H1 (cell line): ENCODE data around the gene DCTN3. TPM values are rescaled to one million over a fixed set of nuclear protein-coding genes. Genes with fewer than 3 reads are reported as not detected.

Source experiments
- CTCF ChIA-PET: fragments of 300-600 bp; sonication (Branson Sonifier 250); formaldehyde crosslinking; loops from one replicate; lab custom pipeline; 2021; ENCODE audit not compliant: partially characterized antibody; lab: Charles Lee
- POLR2A ChIA-PET: fragments of 300-600 bp; sonication (Branson Sonifier 250); formaldehyde crosslinking; loops from one replicate; lab custom pipeline; 2021; ENCODE audit warnings: inconsistent platforms; ENCODE audit not compliant: partially characterized antibody; lab: Charles Lee
- DNase-seq, 2 experiments: peaks; one replicate each; pipeline versions ENCODE4 v3.0.0 to v3.0.0-alpha.2; 2010 to 2022; ENCODE audit warnings: low spot score in 2 of 2, low read depth in 1 of 2, mixed read lengths in 1 of 2
- FAIRE-seq: peaks from 2 replicates; lab custom pipeline; 2011; peaks lifted over from hg19 to GRCh38; lab: Jason Lieb, UNC
- H2AFZ ChIP-seq: 2 replicates; pipeline ENCODE4 v1.8.1; 2012; ENCODE audit warnings: low read length, inconsistent platforms
- H2AK5ac ChIP-seq: 2 replicates; pipeline ENCODE4 v1.6.1; 2013; ENCODE audit warnings: low read depth, low read length
- H2BK120ac ChIP-seq: replicated peaks from 2 replicates; pipeline ENCODE3; 2013; ENCODE audit warnings: low read depth, low read length, inconsistent platforms
- H2BK12ac ChIP-seq: 2 replicates; pipeline ENCODE4 v1.6.1; 2013; ENCODE audit warnings: low read depth, low read length
- H2BK15ac ChIP-seq: 2 replicates; pipeline ENCODE4 v1.6.1; 2013; ENCODE audit warnings: low read length
- H2BK20ac ChIP-seq: 2 replicates; pipeline ENCODE4 v1.6.1; 2013; ENCODE audit warnings: low read length
- H2BK5ac ChIP-seq: 2 replicates; pipeline ENCODE4 v1.6.1; 2013; ENCODE audit warnings: low read depth, low read length
- H3K14ac ChIP-seq: 2 replicates; pipeline ENCODE4 v1.6.1; 2013; ENCODE audit warnings: inconsistent platforms; ENCODE audit not compliant: insufficient read length
- H3K18ac ChIP-seq: 2 replicates; pipeline ENCODE4 v1.6.1; 2013; ENCODE audit warnings: low read length; ENCODE audit errors: extremely low read depth
- H3K23ac ChIP-seq: 2 replicates; pipeline ENCODE4 v1.6.1; 2013; ENCODE audit warnings: inconsistent platforms; ENCODE audit not compliant: insufficient read length
- H3K23me2 ChIP-seq: 2 replicates; pipeline ENCODE4 v1.6.1; 2013; ENCODE audit warnings: low read depth, low read length
- H3K27ac ChIP-seq: 2 replicates; pipeline ENCODE4 v1.6.1; 2011; ENCODE audit warnings: low read depth, low read length, inconsistent platforms
- H3K27me3 ChIP-seq, 4 experiments: replicated peaks in 1 of 4; 1 replicate in 1 of 4; 2 replicates in 3 of 4; pipeline versions ENCODE4 v1.6.1 to v1.8.1; 2011 to 2013; ENCODE audit warnings: low read length in 3 of 4, mild to moderate bottlenecking in 3 of 4, inconsistent platforms in 2 of 4, mixed read lengths in 2 of 4, moderate library complexity in 1 of 4; ENCODE audit not compliant: control insufficient read depth in 3 of 4, insufficient read depth in 3 of 4; ENCODE audit errors: extremely low read depth in 1 of 4
- H3K36me3 ChIP-seq, 4 experiments: 2 replicates each; pipeline versions ENCODE4 v1.6.1 to v1.8.1; 2011 to 2013; ENCODE audit warnings: mild to moderate bottlenecking in 4 of 4, low read length in 3 of 4, moderate library complexity in 2 of 4, control low read depth in 1 of 4, inconsistent platforms in 1 of 4; ENCODE audit not compliant: insufficient read depth in 4 of 4, control insufficient read depth in 2 of 4
- H3K4ac ChIP-seq: replicated peaks from 2 replicates; pipeline ENCODE3; 2013; ENCODE audit warnings: low read length, low read depth, mixed read lengths, inconsistent platforms; ENCODE audit not compliant: insufficient read length
- H3K4me1 ChIP-seq, 4 experiments: replicated peaks in 1 of 4; 1 replicate in 1 of 4; 2 replicates in 3 of 4; pipeline versions ENCODE4 v1.6.1 to v1.8.1; 2011 to 2013; ENCODE audit warnings: low read length in 3 of 4, inconsistent platforms in 2 of 4, mixed read lengths in 1 of 4; ENCODE audit not compliant: insufficient read depth in 4 of 4, control insufficient read depth in 3 of 4
- H3K4me2 ChIP-seq, 2 experiments: 2 replicates each; pipeline versions ENCODE4 v1.6.1 to v1.8.1; 2011 to 2013; ENCODE audit warnings: low read depth in 2 of 2, low read length in 2 of 2, control low read depth in 1 of 2, inconsistent platforms in 1 of 2, mild to moderate bottlenecking in 1 of 2; ENCODE audit not compliant: insufficient read depth in 1 of 2
- H3K4me3 ChIP-seq, 4 experiments: fragments of 200-600, 300-600 bp in 1 of 4; sonication (generic), shearing (Covaris generic), sonication (Bioruptor Twin) in 1 of 4; 2 replicates each; pipeline versions ENCODE4 v1.5.1 to v1.8.1; 2011 to 2016; ENCODE audit warnings: low read length in 4 of 4, low read depth in 3 of 4, control low read depth in 2 of 4, inconsistent platforms in 2 of 4, mild to moderate bottlenecking in 2 of 4, mixed read lengths in 1 of 4, moderate library complexity in 1 of 4; ENCODE audit not compliant: insufficient read depth in 2 of 4; ENCODE audit errors: extremely low read depth in 1 of 4
- H3K56ac ChIP-seq: replicated peaks from 2 replicates; pipeline ENCODE3; 2013; ENCODE audit warnings: low read depth, mild to moderate bottlenecking, mixed read lengths, low read length, inconsistent platforms; ENCODE audit not compliant: insufficient read length
- H3K79me1 ChIP-seq: 2 replicates; pipeline ENCODE4 v1.6.1; 2013; ENCODE audit warnings: low read depth, low read length, control low read depth
- H3K79me2 ChIP-seq, 2 experiments: 2 replicates each; pipeline versions ENCODE4 v1.6.1 to v1.8.1; 2012 to 2013; ENCODE audit warnings: low read length in 2 of 2, mild to moderate bottlenecking in 2 of 2, inconsistent platforms in 1 of 2; ENCODE audit not compliant: insufficient read depth in 2 of 2, control insufficient read depth in 1 of 2
- H3K9ac ChIP-seq, 4 experiments: replicated peaks in 1 of 4; 1 replicate in 1 of 4; 2 replicates in 3 of 4; pipeline versions ENCODE4 v1.6.1 to v1.8.1; 2011 to 2013; ENCODE audit warnings: low read depth in 3 of 4, low read length in 3 of 4, control low read depth in 2 of 4, mild to moderate bottlenecking in 2 of 4, moderate library complexity in 2 of 4, inconsistent platforms in 1 of 4; ENCODE audit errors: extremely low read depth in 1 of 4
- H3K9me3 ChIP-seq, 2 experiments: 2 replicates each; pipeline versions ENCODE4 v1.6.1 to v1.8.1; 2012 to 2013; ENCODE audit warnings: mild to moderate bottlenecking in 2 of 2, moderate library complexity in 2 of 2, control low read depth in 1 of 2, inconsistent platforms in 1 of 2, low read depth in 1 of 2, low read length in 1 of 2, mixed read lengths in 1 of 2; ENCODE audit not compliant: insufficient read depth in 2 of 2
- H4K20me1 ChIP-seq, 2 experiments: replicated peaks in 1 of 2; 2 replicates each; pipeline versions ENCODE3 to v1.8.1; 2011 to 2013; ENCODE audit warnings: inconsistent platforms in 2 of 2, low read length in 2 of 2, mild to moderate bottlenecking in 1 of 2; ENCODE audit not compliant: insufficient read depth in 2 of 2, control insufficient read depth in 1 of 2
- H4K5ac ChIP-seq: 2 replicates; pipeline ENCODE4 v1.6.1; 2013; ENCODE audit warnings: low read length, low read depth, mixed read lengths, inconsistent platforms; ENCODE audit not compliant: insufficient read length
- H4K8ac ChIP-seq: 2 replicates; pipeline ENCODE4 v1.8.0; 2013; ENCODE audit warnings: mild to moderate bottlenecking, moderate library complexity, low read length, inconsistent platforms; ENCODE audit not compliant: insufficient read depth; ENCODE audit errors: extremely low read depth
- H4K91ac ChIP-seq: replicated peaks from 2 replicates; pipeline ENCODE3; 2013; ENCODE audit warnings: low read length, mixed read lengths, inconsistent platforms; ENCODE audit not compliant: insufficient read length
- CBX5 ChIP-seq: fragments of 300-800, 300-1000 bp; sonication (generic); IDR thresholded peaks from 2 replicates; pipeline ENCODE4 v1.7.1; 2016; ENCODE audit warnings: antibody characterized with exemption, low read length, low read depth
- SUZ12 ChIP-seq: fragments of 200-600 bp; sonication (generic); IDR thresholded peaks from 2 replicates; pipeline ENCODE4 v1.6.1; 2012; ENCODE audit warnings: mild to moderate bottlenecking, inconsistent platforms, low read length, moderate library complexity, mixed read lengths
- TCF12 ChIP-seq: IDR thresholded peaks from 2 replicates; pipeline ENCODE4 v1.6.1; 2011; ENCODE audit warnings: low read depth, mild to moderate bottlenecking, low read length
- WGBS, 2 experiments: shearing (Covaris generic) in 1 of 2; methylation state at CpG; one replicate each; pipeline versions ENCODE4 v1.1.6 to v1.1.7; 2013 to 2015; ENCODE audit warnings: low lambda C conversion rate in 2 of 2, mixed read lengths in 2 of 2, inconsistent platforms in 1 of 2, low coverage in 1 of 2, missing lambda C conversion rate in 1 of 2; ENCODE audit not compliant: insufficient replicate concordance in 2 of 2, insufficient coverage in 1 of 2, insufficient read length in 1 of 2; ENCODE audit errors: extremely low coverage in 1 of 2, missing lambda C conversion rate in 1 of 2; 5-methylcytosine and 5-hydroxymethylcytosine counted together
- polyA plus RNA-seq, 7 experiments: library from polyadenylated mRNA; depleted of rRNA in 3 of 7; stranded (reverse) in 5 of 7; unstranded in 2 of 7; fragments of >200 nt in 5 of 7; fragments of 200-250 nt in 2 of 7; gene quantifications; 1 replicate in 5 of 7; 2 replicates in 1 of 7; 4 replicates in 1 of 7; pipeline versions ENCODE4 v1.2.1 to v1.2.3, GENCODE V29; 2011 to 2013; ENCODE audit warnings: missing spikeins in 2 of 7, mixed read lengths in 2 of 7
- total RNA-seq: library from RNA; stranded (reverse); fragmentation: NEBNext Ultra II Directional; extraction: Animal tissue kit (Norgen Biotek cat#: 25700); gene quantifications from 2 replicates; pipeline ENCODE4 v1.2.1, GENCODE V29; 2021

Gene DCTN3
- total and polyA plus RNA-seq, 2 of the 8 experiments (the other 6 are each of a cell fraction or from before 2014, with no cell fraction given): 25.6 to 39.2 TPM

GRCh38 chr9:34629491-34629808 is 9.2 kb upstream of the DCTN3 start:
- Histone ChIP-seq H3K4ac (no peak overlapping the region), H4K8ac (peak overlapping the region; percentile 69; the same call in 1 of the 2 replicates), H2BK20ac (no peak overlapping the region), H3K36me3 (no peaks in the 10 kb centered on the region; a peak in 1 of 8 replicates), H3K14ac (no peak overlapping the region), H3K4me1 (peaks cover 0 to 16% (median 5%) of the 10 kb centered on the region in 4 experiments; a peak in 6 of 7 replicates), H2AFZ (no peak overlapping the region), H3K23ac (no peak overlapping the region), H3K4me3 (peak overlapping the region; percentile 9 to 59 (median 36); a peak in 7 of 8 replicates), H4K91ac (no peak overlapping the region), H2BK15ac (0 out of 2 replicates have a peak overlapping the region, but pooled peaks have one; percentile 20), H3K18ac (no peak overlapping the region), H3K27ac (no peak overlapping the region), H3K79me1 (no peaks in the 10 kb centered on the region), H2BK5ac (no peak overlapping the region), H3K56ac (no peak overlapping the region), H3K4me2 (peak overlapping the region; percentile 62 to 87), H3K9me3 (no peaks in the 10 kb centered on the region), H3K23me2 (peaks cover 9% of the 10 kb centered on the region), H2AK5ac (no peak overlapping the region), H3K79me2 (no peaks in the 10 kb centered on the region), H3K27me3 (peaks cover 53 to 69% (median 68%) of the 10 kb centered on the region in 4 experiments), H2BK12ac (0 out of 2 replicates have a peak overlapping the region, but pooled peaks have one; percentile 71), H2BK120ac (no peak overlapping the region), H4K5ac (no peak overlapping the region), H4K20me1 (peaks cover 0 to 6% of the 10 kb centered on the region in 2 experiments), H3K9ac (no peak overlapping the region)
- FAIRE-seq: no peak
- no peak for DNase-seq
- ChIA-PET CTCF (interaction anchor here (0.6 to 18.5 kb wide), 10 partner anchors 8 to 296 kb away, joined by 3 to 401 read pairs (median 4); partner anchors contain the start of genes DCTN3, RPP25L and SIGMAR1), POLR2A (interaction anchor here (0.8 to 11.3 kb wide), 4 partner anchors 9 to 37 kb away, joined by 3 to 127 read pairs (median 3); partner anchors contain the start of genes GALT, IL11RA and RPP25L)
- TF ChIP-seq CBX5: no peak
- TF ChIP-seq TCF12: no peak
- peak; percentile 6; the same call in 1 of the 2 replicates for TF ChIP-seq SUZ12
- 50% methylated on average over 5 of the region's 5 CpGs; no CpG with 5 or more reads in 1 of the 2 experiments for WGBS, 2 experiments
